ENCODE data around the gene CHKB.
A peak's percentile ranks its signal among the peaks of the same experiment; 100 is the strongest.

The CHKB gene

DNA sequence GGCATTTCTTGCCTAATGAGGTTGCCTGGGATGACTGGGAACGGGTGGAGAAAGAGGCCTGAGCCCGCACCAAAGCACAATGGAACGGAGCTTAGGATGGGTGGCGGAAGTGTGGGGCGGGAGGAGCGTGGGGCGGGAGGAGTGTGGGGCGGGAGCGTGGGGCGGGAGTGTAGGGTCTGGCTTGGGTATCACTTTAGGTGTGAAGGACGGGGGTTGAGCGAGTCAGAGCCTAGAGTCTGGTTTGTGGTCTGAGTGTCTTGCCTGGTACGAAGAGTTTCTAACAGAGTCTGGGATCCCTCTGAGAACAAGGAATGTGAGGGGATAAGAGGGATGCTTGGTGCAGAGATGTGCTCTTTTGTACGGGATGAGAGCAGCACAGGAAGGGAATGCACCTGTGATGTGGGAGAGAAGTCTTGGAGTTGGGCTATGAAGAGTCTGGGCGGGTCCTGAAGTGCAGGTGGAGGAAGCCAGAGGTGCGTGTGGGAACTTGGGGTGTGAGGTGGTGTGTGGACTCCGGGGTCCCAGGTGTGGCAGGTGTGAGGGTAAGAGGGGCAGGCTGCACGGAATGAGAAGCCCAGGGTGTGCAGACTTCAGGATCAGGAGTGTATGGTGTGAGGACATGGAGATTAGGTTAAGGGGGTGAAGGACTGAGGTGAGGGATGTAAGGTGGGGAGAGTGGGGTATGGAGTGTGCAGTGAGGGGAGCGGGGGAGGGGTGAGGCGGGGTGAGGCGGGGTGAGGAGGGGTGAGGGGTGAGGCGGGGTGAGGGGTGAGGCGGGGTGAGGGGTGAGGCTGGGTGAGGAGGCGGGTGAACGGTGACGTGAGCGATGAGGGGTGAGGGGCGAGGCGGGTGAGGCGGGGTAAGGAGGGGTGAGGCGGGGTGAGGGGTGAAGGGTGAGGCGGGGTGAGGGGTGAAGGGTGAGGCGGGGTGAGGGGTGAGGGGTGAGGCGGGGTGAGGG lies 21.0 kb downstream of the CHKB start:
- in situ Hi-C loops (cut with HindIII; ENCODE audit: low pct_unique_long_range_greater_than_20kb, low sequenced_read_pairs), result no loop called here
- TF ChIP-seq JUND (IDR thresholded peaks at IDR 0.05; ENCODE audit: low read depth), result no peak
- DNase-seq (ENCODE audit: low read depth in 1 of 2, low spot score in 1 of 2), result no peak

DNA sequence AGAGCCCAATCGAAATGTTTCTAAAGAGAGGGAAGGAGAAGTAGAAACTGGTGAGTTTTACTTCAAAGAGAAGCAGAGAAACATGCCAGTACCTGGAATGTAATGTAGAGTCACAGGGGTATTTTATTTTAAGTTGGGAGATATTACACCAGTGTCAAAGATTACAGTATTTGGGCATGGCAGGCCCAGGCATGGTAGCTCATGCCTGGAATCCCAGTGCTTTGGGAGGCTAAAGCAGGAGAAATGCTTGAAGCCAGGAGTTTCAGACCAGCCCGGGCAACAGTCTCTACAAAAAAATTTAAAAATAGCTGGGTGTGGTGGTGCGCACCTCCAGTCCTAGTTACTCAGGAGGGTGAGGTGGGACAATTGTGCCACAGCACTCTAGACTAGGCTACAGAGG lies 22.6 kb downstream of the CHKB start:
- no peak for DNase-seq (ENCODE audit: low read depth in 1 of 2, low spot score in 1 of 2)
- in situ Hi-C loops (cut with HindIII; ENCODE audit: low pct_unique_long_range_greater_than_20kb, low sequenced_read_pairs), result no loop called here
- TF ChIP-seq JUND (IDR thresholded peaks at IDR 0.05; ENCODE audit: low read depth), result no peak

DNA sequence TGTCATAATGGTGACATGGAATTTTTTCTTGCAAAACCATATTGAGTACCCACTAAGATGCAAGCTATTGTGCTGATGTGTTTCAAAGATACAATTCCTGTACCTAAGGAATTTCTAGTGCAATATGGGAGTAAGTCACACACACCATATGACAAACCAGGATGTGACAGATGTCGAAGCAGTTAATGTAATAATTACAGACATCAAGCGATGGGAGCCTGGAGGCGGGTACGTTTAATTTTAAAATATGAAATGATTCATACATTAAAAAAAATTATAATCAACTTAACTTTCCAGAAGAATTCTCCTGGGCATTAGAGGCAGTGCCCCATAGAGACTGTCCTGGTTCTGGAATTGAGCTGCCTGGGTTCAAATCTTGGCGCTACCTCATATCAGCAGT lies 25.9 kb downstream of the CHKB start:
- TF ChIP-seq JUND (IDR thresholded peaks at IDR 0.05; ENCODE audit: low read depth), result no peak
- DNase-seq (ENCODE audit: low read depth in 1 of 2, low spot score in 1 of 2), result no peak
- in situ Hi-C loops (cut with HindIII; ENCODE audit: low pct_unique_long_range_greater_than_20kb, low sequenced_read_pairs), result no loop called here

DNA sequence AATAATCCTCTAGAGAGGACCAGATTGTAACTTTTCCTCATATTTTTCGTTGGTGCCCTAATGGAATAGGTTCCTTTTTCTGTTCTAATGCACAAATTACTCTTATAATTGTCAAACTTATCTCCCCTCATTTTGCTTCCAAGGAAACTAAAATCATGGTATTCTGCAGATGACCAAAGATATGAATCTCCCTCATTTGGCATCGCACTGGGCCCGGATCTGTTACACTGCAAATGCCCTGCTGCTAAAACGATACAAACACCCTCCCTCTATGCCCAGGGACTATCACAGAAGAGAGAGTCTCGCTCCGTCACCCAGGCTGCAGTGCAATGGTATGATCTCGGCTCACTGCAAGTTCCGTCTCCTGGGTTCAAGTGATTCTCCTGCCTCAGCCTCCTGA lies 29.3 kb downstream of the CHKB start:
- in situ Hi-C loops (cut with HindIII; ENCODE audit: low pct_unique_long_range_greater_than_20kb, low sequenced_read_pairs), result no loop called here
- DNase-seq (ENCODE audit: low read depth in 1 of 2, low spot score in 1 of 2), result no peak
- TF ChIP-seq JUND (IDR thresholded peaks at IDR 0.05; ENCODE audit: low read depth), result no peak

DNA sequence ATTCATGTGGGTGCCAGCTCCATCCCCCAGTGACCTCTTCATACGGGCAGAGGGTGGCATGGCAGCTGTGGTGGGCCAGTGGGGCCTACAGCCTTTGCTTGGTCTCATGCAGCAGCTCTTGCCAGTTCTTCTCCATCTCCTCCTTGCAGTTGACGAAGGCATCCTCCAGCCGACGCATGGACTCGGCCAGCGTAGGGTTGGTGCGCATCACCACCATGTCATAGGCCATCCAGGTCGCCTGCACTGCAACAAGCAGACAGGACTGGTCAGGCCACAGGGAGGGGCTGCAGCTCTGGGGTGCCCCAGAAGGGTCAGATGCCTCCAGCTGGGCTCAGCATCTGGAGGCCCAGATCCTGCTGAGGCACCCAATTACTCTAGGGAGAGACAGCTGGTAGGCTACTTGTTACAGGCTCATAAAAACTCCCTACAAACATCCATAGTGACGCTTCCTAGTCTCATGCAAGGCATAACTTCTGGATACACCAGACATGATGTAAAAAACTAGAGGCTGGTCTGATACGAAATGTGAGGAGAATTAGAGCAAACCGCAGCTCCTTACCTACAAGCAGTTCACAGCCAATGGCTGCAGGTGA lies 31.4 kb downstream of the CHKB start:
- TF ChIP-seq JUND (IDR thresholded peaks at IDR 0.05; ENCODE audit: low read depth), result no peak
- in situ Hi-C loops (cut with HindIII; ENCODE audit: low pct_unique_long_range_greater_than_20kb, low sequenced_read_pairs), result no loop called here
- DNase-seq (ENCODE audit: low read depth in 1 of 2, low spot score in 1 of 2), result no peak

DNA sequence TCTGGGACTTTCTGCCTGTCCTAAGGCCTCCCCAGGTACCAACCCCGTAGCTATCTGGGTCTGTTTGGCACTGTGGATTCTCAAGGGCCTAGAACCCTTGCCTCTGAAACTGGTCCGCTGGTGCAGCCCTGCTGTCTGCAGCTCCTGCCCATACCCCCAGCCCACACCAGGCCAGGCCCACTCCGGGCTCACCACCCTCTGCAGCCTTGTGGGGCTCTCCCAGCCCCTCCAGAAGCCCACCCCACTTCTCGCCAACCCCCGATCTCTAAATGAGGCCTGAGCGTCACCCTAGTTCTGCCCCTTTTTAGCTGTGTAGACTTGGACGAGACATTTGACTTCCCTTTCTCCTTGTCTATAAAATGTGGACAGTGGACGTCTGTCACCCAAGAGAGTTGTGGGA lies 32.3 kb downstream of the CHKB start:
- in situ Hi-C loops (cut with HindIII; ENCODE audit: low pct_unique_long_range_greater_than_20kb, low sequenced_read_pairs), result no loop called here
- DNase-seq (ENCODE audit: low read depth in 1 of 2, low spot score in 1 of 2), result no peak
- no peak for TF ChIP-seq JUND (IDR thresholded peaks at IDR 0.05; ENCODE audit: low read depth)

DNA sequence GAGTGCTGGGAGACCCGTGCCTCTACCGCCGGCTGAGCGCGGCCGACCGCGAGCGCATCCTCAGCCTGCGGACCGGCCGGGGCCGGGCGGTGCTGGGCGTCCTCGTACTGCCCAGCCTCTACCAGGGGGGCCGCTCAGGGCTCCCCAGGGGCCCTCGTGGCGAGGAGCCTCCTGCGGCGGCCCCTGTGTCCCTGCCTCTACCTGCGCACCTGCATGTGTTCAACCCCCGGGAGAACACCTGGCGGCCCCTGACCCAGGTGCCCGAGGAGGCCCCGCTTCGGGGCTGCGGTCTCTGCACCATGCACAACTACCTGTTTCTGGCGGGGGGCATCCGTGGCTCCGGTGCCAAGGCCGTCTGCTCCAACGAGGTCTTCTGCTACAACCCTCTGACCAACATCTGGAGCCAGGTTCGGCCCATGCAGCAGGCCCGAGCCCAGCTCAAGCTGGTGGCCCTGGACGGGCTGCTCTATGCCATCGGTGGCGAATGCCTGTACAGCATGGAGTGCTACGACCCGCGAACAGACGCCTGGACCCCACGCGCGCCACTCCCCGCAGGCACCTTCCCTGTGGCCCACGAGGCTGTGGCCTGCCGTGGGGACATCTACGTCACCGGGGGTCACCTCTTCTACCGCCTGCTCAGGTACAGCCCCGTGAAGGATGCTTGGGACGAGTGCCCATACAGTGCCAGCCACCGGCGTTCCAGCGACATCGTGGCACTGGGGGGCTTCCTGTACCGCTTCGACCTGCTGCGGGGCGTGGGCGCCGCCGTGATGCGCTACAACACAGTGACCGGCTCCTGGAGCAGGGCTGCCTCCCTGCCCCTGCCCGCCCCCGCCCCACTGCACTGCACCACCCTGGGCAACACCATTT lies 33.5 kb downstream of the CHKB start:
- TF ChIP-seq JUND (IDR thresholded peaks at IDR 0.05; ENCODE audit: low read depth), result no peak
- in situ Hi-C loops (cut with HindIII; ENCODE audit: low pct_unique_long_range_greater_than_20kb, low sequenced_read_pairs), result no loop called here
- no peak for DNase-seq (ENCODE audit: low read depth in 1 of 2, low spot score in 1 of 2)

DNA sequence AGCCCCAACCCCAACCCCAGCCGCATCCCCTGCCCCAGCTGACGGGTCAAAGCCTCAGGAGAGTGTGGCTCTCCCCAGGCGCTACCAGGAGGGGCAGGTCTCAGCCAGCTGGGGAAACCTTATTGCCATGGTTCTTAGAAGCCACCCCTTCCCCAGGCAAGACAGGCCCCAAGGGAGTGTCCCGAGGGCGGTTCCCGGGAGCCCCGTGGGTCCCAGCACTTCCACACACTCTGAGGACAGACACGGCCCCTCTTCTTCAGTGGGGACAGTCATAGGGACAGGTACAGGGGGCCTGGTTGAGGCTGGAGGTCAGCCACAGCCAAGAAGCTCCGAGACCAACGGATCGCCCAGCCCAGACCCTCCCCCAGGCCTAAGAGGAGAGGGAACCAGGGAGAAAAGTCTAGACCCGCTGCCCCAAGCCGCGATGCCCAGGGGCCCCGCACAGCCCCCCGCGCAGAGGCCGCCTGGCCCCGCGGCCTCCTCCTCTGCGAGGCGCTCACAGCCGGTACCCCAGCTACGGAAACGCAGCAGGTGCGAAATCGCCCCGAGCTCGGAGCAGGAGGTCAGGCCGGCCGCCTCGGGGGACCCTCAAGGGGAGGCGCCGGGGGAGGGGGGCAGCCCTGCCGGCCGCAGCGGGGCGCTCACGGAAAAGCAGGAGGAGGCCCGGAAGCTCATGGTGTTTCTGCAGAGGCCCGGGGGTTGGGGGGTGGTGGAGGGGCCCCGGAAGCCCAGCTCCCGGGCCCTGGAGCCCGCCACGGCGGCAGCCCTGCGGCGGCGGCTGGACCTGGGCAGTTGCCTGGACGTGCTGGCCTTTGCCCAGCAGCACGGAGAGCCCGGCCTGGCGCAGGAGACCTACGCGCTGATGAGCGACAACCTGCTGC lies 34.4 kb downstream of the CHKB start:
- TF ChIP-seq JUND (IDR thresholded peaks at IDR 0.05; ENCODE audit: low read depth), result no peak
- DNase-seq (ENCODE audit: low read depth in 1 of 2, low spot score in 1 of 2), result no peak
- in situ Hi-C loops (cut with HindIII; ENCODE audit: low pct_unique_long_range_greater_than_20kb, low sequenced_read_pairs), result no loop called here

DNA sequence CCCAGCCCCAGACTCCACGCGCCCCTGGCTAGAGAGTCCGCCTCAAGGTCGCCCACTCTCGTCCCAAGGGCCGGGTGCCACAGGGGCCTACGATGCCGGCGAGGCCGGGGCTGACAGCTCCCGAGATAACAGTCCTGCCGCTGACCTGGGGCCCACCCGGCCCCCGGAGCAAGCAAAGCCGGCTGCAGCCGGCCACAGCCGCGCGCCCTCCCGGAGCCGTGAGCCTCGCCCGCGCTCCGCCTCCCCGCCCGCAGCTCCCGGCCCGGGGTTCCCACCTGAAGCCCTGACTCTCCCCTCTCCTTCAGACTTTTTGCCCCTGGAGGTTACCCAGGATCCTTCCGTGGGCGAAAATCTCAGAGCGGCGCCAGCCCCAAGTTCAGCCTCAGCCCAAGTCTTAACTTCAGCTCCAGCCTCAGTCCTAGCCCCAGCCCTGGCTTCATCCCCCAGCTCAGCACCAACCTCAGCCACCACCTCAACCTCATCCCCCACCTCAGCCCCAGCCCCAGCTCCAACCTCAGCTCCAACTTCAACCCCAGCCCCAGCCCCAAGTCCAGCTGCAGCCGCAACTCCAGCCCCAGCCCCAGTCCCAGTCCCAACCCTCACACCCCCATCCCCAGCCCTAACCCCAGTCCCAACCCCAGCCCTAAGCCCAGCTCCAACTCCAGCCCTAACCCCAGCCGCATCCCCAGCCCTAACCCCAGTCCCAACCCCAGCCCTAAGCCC lies 35.2 kb downstream of the CHKB start:
- in situ Hi-C loops (cut with HindIII; ENCODE audit: low pct_unique_long_range_greater_than_20kb, low sequenced_read_pairs), result no loop called here
- DNase-seq (ENCODE audit: low read depth in 1 of 2, low spot score in 1 of 2), result no peak
- TF ChIP-seq JUND (IDR thresholded peaks at IDR 0.05; ENCODE audit: low read depth), result no peak

DNA sequence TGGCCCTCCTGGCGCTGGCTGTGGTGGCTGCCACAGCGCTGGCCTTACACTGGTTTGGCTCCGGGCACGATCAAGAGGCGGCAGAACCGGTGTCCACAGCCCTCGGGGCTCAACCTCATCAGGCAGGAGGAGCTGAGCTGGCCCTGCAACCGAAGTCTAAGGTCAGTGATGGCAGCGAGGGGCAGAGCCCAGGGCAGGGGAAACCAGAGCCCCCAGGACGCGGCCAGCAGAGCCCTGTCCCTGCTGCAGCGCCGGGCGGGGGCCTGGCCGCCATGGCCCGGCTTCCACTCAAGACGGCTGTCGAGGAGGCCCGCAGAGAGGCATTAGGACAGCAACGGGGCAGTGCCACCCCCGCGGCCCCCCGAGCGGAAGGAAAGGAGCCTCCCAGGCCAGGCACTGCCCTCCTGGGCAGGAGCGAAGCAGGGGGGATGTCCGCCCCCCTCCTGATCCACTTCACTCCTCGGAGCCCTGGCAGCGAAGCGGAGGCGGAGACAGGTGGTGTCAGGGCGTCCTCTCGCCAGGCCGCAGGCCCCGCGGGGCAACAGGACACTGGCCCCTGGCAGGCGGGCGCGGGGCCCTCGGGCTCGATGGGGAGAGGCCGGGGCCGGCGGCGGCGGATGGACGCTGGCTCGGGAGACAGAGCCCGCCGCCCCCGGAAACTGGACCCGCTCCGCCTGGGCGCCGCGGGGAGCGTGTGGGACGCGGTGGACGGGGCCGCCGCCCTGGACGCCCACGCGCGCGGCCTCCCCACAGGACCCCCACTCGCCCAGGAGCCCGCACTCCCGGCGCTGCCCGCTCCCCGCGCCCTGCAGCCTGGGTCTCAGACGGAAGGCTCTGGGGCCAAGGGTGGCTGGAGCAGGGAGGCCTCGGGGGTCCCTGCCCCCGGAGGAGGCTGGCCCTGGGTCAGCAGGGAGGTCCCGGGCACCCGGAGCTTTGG lies 36.1 kb downstream of the CHKB start:
- in situ Hi-C loops (cut with HindIII; ENCODE audit: low pct_unique_long_range_greater_than_20kb, low sequenced_read_pairs), result no loop called here
- DNase-seq (ENCODE audit: low read depth in 1 of 2, low spot score in 1 of 2), result peak in 1 of 2 experiments; percentile 38
- no peak for TF ChIP-seq JUND (IDR thresholded peaks at IDR 0.05; ENCODE audit: low read depth)
